K562 (cell line): ENCODE data around the gene ZNF474. TPM values are rescaled to one million over a fixed set of nuclear protein-coding genes. Genes with fewer than 3 reads are reported as not detected.

ENCODE experiments used
- ATAC-seq: fragments of 200-7000 bp; cut with Tn5 transposase; 3 replicates; pipeline ENCODE4 v1.9.1; 2020; ENCODE audit warnings: moderate library complexity
- BruUV-seq: library from RNA; stranded (reverse); fragments of 400-500 nt; replicated peaks from 2 replicates; lab custom pipeline; 2021; lab: Mats Ljungman, UMichigan
- CTCF ChIA-PET: fragments of 300-600 bp; formaldehyde crosslinking; extraction: SDS; loops from one replicate; lab custom pipeline; 2021; ENCODE audit warnings: low intra/inter-chr PET ratio; lab: Yijun Ruan, JAX
- POLR2A ChIA-PET: fragments of 300-600, 350-650 bp; sonication (Branson Sonifier 250); formaldehyde crosslinking; extraction: SDS; loops from one replicate; lab custom pipeline; 2021; ENCODE audit warnings: antibody characterized with exemption, inconsistent platforms; lab: Yijun Ruan, JAX
- DNase-seq, 4 experiments: peaks; one replicate each; pipeline versions ENCODE4 v3.0.0 to v3.0.0-alpha.2; 2011 to 2018; ENCODE audit warnings: low spot score in 3 of 4, mixed read lengths in 3 of 4; ENCODE audit errors: extremely low read depth in 1 of 4
- FAIRE-seq: peaks from 2 replicates; lab custom pipeline; 2011; peaks lifted over from hg19 to GRCh38; lab: Jason Lieb, UNC
- H2AFZ ChIP-seq: 2 replicates; pipeline ENCODE4 v1.6.0; 2011; ENCODE audit warnings: low read depth, low read length, control low read depth, inconsistent platforms
- H3K27ac ChIP-seq: fragments of 200-600 bp; 3 replicates; pipeline ENCODE4 v1.8.0; 2011; ENCODE audit warnings: low read depth, mild to moderate bottlenecking, control low read depth, inconsistent platforms, low read length, moderate library complexity, mixed read lengths; ENCODE audit errors: extremely low read depth
- H3K27me3 ChIP-seq, 2 experiments: fragments of 300-600 bp in 1 of 2; 2 replicates in 1 of 2; 3 replicates in 1 of 2; pipeline versions ENCODE4 v1.6.0 to v1.8.0; 2011; ENCODE audit warnings: inconsistent platforms in 2 of 2, low read length in 2 of 2, mild to moderate bottlenecking in 1 of 2, mixed read lengths in 1 of 2, moderate library complexity in 1 of 2; ENCODE audit not compliant: control insufficient read depth in 2 of 2, insufficient read depth in 2 of 2
- H3K36me3 ChIP-seq: fragments of 300-600 bp; 3 replicates; pipeline ENCODE4 v1.8.0; 2011; ENCODE audit warnings: mild to moderate bottlenecking, low read length, inconsistent platforms; ENCODE audit not compliant: control insufficient read depth, insufficient read depth
- H3K4me1 ChIP-seq, 2 experiments: fragments of 200-600 bp in 1 of 2; replicated peaks in 1 of 2; 2 replicates in 1 of 2; 3 replicates in 1 of 2; pipeline versions ENCODE4 v1.5.1 to v1.8.0; 2011; ENCODE audit warnings: inconsistent platforms in 2 of 2, low read length in 2 of 2, mild to moderate bottlenecking in 1 of 2, mixed read lengths in 1 of 2, moderate library complexity in 1 of 2; ENCODE audit not compliant: control insufficient read depth in 2 of 2, insufficient read depth in 2 of 2
- H3K4me2 ChIP-seq: 2 replicates; pipeline ENCODE4 v1.6.1; 2011; ENCODE audit warnings: low read length, control low read depth, inconsistent platforms, mixed read lengths; ENCODE audit not compliant: insufficient read depth
- H3K4me3 ChIP-seq: fragments of 200-600 bp; sonication (generic), shearing (Covaris generic); 2 replicates; pipeline ENCODE4 v1.5.1; 2016; ENCODE audit warnings: control low read depth, inconsistent platforms
- H3K79me2 ChIP-seq: fragments of 200-600 bp; 3 replicates; pipeline ENCODE4 v1.8.0; 2011; ENCODE audit warnings: low read length, inconsistent platforms; ENCODE audit not compliant: control insufficient read depth, insufficient read depth
- H3K9ac ChIP-seq, 2 experiments: 2 replicates each; pipeline versions ENCODE4 v1.6.0 to v1.6.1; 2011; ENCODE audit warnings: low read depth in 2 of 2, low read length in 2 of 2, control low read depth in 1 of 2, inconsistent platforms in 1 of 2, mild to moderate bottlenecking in 1 of 2, mixed read lengths in 1 of 2; ENCODE audit not compliant: insufficient read depth in 1 of 2
- H3K9me1 ChIP-seq: one replicate; pipeline ENCODE4 v1.6.0; 2011; ENCODE audit warnings: inconsistent platforms, mild to moderate bottlenecking, low read length, moderate library complexity; ENCODE audit not compliant: control insufficient read depth, insufficient read depth
- H3K9me3 ChIP-seq: replicated peaks from 2 replicates; pipeline ENCODE4 v1.5.1; 2011; ENCODE audit warnings: low read depth, low read length, inconsistent platforms; ENCODE audit not compliant: control insufficient read depth, insufficient read depth
- H4K20me1 ChIP-seq: replicated peaks from 2 replicates; pipeline ENCODE4 v1.6.1; 2011; ENCODE audit warnings: low read length, inconsistent platforms, mixed read lengths; ENCODE audit not compliant: control insufficient read depth, insufficient read depth
- CLOCK ChIP-seq: fragments of 250-450 bp; sonication (Bioruptor Pico); IDR thresholded peaks from 2 replicates; pipeline ENCODE4 v1.4.0; 2020; ENCODE audit warnings: mild to moderate bottlenecking, moderate library complexity, borderline replicate concordance
- CTCF ChIP-seq, 3 experiments: IDR thresholded peaks in 2 of 3; conservative IDR thresholded peaks in 1 of 3; 2 replicates each; pipeline ENCODE4 v1.5.1; 2011 to 2012; ENCODE audit warnings: low read length in 3 of 3, mild to moderate bottlenecking in 3 of 3, control low read depth in 2 of 3, improper control_type of control experiment in 1 of 3, inconsistent platforms in 1 of 3, low read depth in 1 of 3, mixed read lengths in 1 of 3, moderate library complexity in 1 of 3; ENCODE audit not compliant: insufficient read depth in 2 of 3
- ELK1 ChIP-seq: sonication (generic); formaldehyde crosslinking; IDR thresholded peaks from 2 replicates; pipeline ENCODE4 v1.8.1; 2022; ENCODE audit warnings: missing genetic modification reagents
- FOS ChIP-seq: IDR thresholded peaks from 3 replicates; pipeline ENCODE4 v1.6.1; 2011; ENCODE audit not compliant: insufficient read length; ENCODE audit errors: extremely low read depth
- MED1 ChIP-seq: sonication (generic); formaldehyde crosslinking; IDR thresholded peaks from 2 replicates; pipeline ENCODE4 v1.8.1; 2023; ENCODE audit warnings: missing genetic modification reagents, borderline replicate concordance
- MTA1 ChIP-seq: fragments of 450-650 bp; IDR thresholded peaks from 2 replicates; pipeline ENCODE4 v1.6.1; 2017; ENCODE audit warnings: borderline replicate concordance
- NONO ChIP-seq, 2 experiments: fragments of 200-400 bp in 1 of 2; fragments of 450-650 bp in 1 of 2; formaldehyde crosslinking in 1 of 2; IDR thresholded peaks; 2 replicates each; pipeline ENCODE4 v1.6.1; 2017; ENCODE audit warnings: low read depth in 2 of 2, mild to moderate bottlenecking in 2 of 2, moderate library complexity in 2 of 2, low read length in 1 of 2
- PML ChIP-seq: IDR thresholded peaks from 2 replicates; pipeline ENCODE4 v1.6.1; 2012; ENCODE audit warnings: low read length, inconsistent platforms
- POLR2H ChIP-seq: IDR thresholded peaks from 2 replicates; pipeline ENCODE4 v1.6.1; 2016; ENCODE audit warnings: missing genetic modification characterization, low read depth, mild to moderate bottlenecking, control low read depth, missing compliant biosample characterization, moderate library complexity
- SMC3 ChIP-seq: conservative IDR thresholded peaks from 2 replicates; pipeline ENCODE4 v1.6.1; 2011; ENCODE audit warnings: low read depth, low read length, improper control_type of control experiment; ENCODE audit not compliant: insufficient read depth
- TAF15 ChIP-seq: fragments of 200-400 bp; formaldehyde crosslinking; IDR thresholded peaks from 2 replicates; pipeline ENCODE4 v1.6.1; 2017; ENCODE audit warnings: mild to moderate bottlenecking, low read depth, low read length, moderate library complexity
- ZKSCAN3 ChIP-seq: fragments of 250-450 bp; sonication (Bioruptor Pico); IDR thresholded peaks from 2 replicates; pipeline ENCODE4 v1.4.0; 2020
- WGBS: fragments of 100-300 bp; shearing (Covaris generic); methylation state at CpG from one replicate; pipeline ENCODE4 v1.1.6; 2016; ENCODE audit warnings: low coverage, mixed read lengths; ENCODE audit not compliant: insufficient coverage; ENCODE audit errors: missing lambda C conversion rate; 5-methylcytosine and 5-hydroxymethylcytosine counted together
- in situ Hi-C: fragments of 300-500 bp; cut with MboI; formaldehyde crosslinking; loops from 4 replicates; pipeline ENCODE4 v1.15.0; 2018; ENCODE audit warnings: inconsistent platforms, mixed read lengths
- intact Hi-C: fragments of 100-400 bp; cut with micrococcal nuclease; formaldehyde crosslinking; loops from 2 replicates; pipeline ENCODE4 v1.14.2; 2022
- polyA plus RNA-seq, 8 experiments: library from polyadenylated mRNA; depleted of rRNA in 4 of 8; stranded (reverse) in 5 of 8; unstranded in 3 of 8; fragments of >200 nt; fragmentation: Nextera tagmentation in 2 of 8; fragmentation: Illumina TruSeq in 1 of 8; extraction: Ambion mirVana in 2 of 8; extraction: Trizol in 1 of 8; gene quantifications; 2 replicates each; pipeline versions ENCODE4 v1.2.1 to v1.2.3, GENCODE V29; 2011 to 2014; ENCODE audit warnings: inconsistent platforms in 1 of 8, missing spikeins in 1 of 8
- total RNA-seq, 7 experiments: library from RNA; depleted of rRNA in 6 of 7; stranded (reverse); fragments of >200 nt in 6 of 7; fragmentation: Illumina TruSeq in 2 of 7; extraction: Trizol in 2 of 7; gene quantifications; 2 replicates each; pipeline versions ENCODE4 v1.2.1 to v1.2.3, GENCODE V29; 2011 to 2021; ENCODE audit warnings: low replicate concordance in 1 of 7

The ZNF474 gene
- total and polyA plus RNA-seq, 9 of the 15 experiments (the other 6 are each of a cell fraction or from before 2014, with no cell fraction given): 0.16 to 0.62 (median 0.39) TPM

GRCh38 chr5:122200450-122200849 is 71.1 kb downstream of the ZNF474 start (continued):
- no peak for TF ChIP-seq ELK1 (CRISPR knock-in tag)
- TF ChIP-seq, all 486 proteins: peak for 0

- Histone ChIP-seq H3K27ac (no peak overlapping the region), H3K9me3 (no peaks in the 10 kb centered on the region), H3K36me3 (no peaks in the 10 kb centered on the region), H3K27me3 (no peaks in the 10 kb centered on the region), H2AFZ (no peak overlapping the region), H3K4me1 (no peaks in the 10 kb centered on the region), H3K4me2 (no peak overlapping the region), H4K20me1 (no peaks in the 10 kb centered on the region), H3K79me2 (no peaks in the 10 kb centered on the region), H3K9me1 (no peaks in the 10 kb centered on the region), H3K4me3 (no peak overlapping the region), H3K9ac (no peak overlapping the region)
- intact Hi-C loops: no loop called here
- BruUV-seq: no TSS peak
- in situ Hi-C loops: no loop called here
- ATAC-seq: no peak
- FAIRE-seq: no peak
- DNase-seq: no peak
- POLR2A ChIA-PET: interaction anchor here (0.9 to 1.1 kb wide), 2 partner anchors 113 to 156 kb away, joined by 3 read pairs; no protein-coding TSS in a partner anchor
- 0% methylated on average over 3 of the region's 3 CpGs for WGBS
- CTCF ChIA-PET: no interaction called here
- no peak for TF ChIP-seq TAF15
- TF ChIP-seq ZKSCAN3: no peak
- no peak for TF ChIP-seq SMC3
- no peak for TF ChIP-seq POLR2H (tag)
- no peak for TF ChIP-seq PML
- TF ChIP-seq CTCF (IDR thresholded peaks at IDR 0.05 in 2 of 3, conservative IDR thresholded peaks at IDR 0.05 in 1 of 3; ENCODE audit: insufficient read depth in 2 of 3, low read depth in 1 of 3, low read length in 3 of 3): no peak
- TF ChIP-seq FOS: no peak
- TF ChIP-seq NONO (IDR thresholded peaks at IDR 0.05; ENCODE audit: low read depth in 2 of 2, low read length in 1 of 2): no peak
- TF ChIP-seq MTA1: no peak
- no peak for TF ChIP-seq MED1
- no peak for TF ChIP-seq CLOCK (CRISPR knock-in tag)
These were observed 71.5 kb downstream of the ZNF474 start for GRCh38 chr5:122200865-122201264.
